Type B pancreatic cell (in vitro differentiated cells): Measurements from ENCODE around the gene MAG. TPM values are rescaled to one million over a fixed set of nuclear protein-coding genes. Genes with fewer than 3 reads are reported as not detected.

Experiments
- DNase-seq: peaks from one replicate; pipeline ENCODE4 v3.0.0; 2021; ENCODE audit warnings: mixed read lengths; ENCODE audit not compliant: unreplicated experiment; ENCODE audit errors: extremely low spot score
- H3K27ac Mint-ChIP-seq: 2 replicates; pipeline ENCODE4 v1.8.0; 2021; ENCODE audit warnings: mild to moderate bottlenecking, mixed read lengths
- H3K27me3 Mint-ChIP-seq: 2 replicates; pipeline ENCODE4 v1.8.0; 2021; ENCODE audit warnings: mixed read lengths
- H3K36me3 Mint-ChIP-seq: 2 replicates; pipeline ENCODE4 v1.8.0; 2021; ENCODE audit warnings: mixed read lengths
- H3K4me1 Mint-ChIP-seq: one replicate; pipeline ENCODE4 v1.8.0; 2021; ENCODE audit warnings: mixed read lengths; ENCODE audit not compliant: unreplicated experiment
- H3K4me3 Mint-ChIP-seq: 2 replicates; pipeline ENCODE4 v1.8.0; 2021; ENCODE audit warnings: mild to moderate bottlenecking, mixed read lengths
- H3K9me3 Mint-ChIP-seq: 2 replicates; pipeline ENCODE4 v1.8.0; 2021; ENCODE audit warnings: mixed read lengths
- total RNA-seq: library from RNA; stranded (reverse); gene quantifications from 2 replicates; pipeline ENCODE4 v1.2.1, GENCODE V29; 2021; ENCODE audit warnings: low replicate concordance
- TF ChIP-seq, protein P1 (sequence below): fragments of 200-600 bp; sonication (generic); conservative IDR thresholded peaks from 2 replicates; pipeline ENCODE4 v1.5.0; 2021; ENCODE audit warnings: antibody characterized with exemption, mild to moderate bottlenecking

The MAG gene
- total RNA-seq, 1 donor from 2014 or later = not detected

DNA sequence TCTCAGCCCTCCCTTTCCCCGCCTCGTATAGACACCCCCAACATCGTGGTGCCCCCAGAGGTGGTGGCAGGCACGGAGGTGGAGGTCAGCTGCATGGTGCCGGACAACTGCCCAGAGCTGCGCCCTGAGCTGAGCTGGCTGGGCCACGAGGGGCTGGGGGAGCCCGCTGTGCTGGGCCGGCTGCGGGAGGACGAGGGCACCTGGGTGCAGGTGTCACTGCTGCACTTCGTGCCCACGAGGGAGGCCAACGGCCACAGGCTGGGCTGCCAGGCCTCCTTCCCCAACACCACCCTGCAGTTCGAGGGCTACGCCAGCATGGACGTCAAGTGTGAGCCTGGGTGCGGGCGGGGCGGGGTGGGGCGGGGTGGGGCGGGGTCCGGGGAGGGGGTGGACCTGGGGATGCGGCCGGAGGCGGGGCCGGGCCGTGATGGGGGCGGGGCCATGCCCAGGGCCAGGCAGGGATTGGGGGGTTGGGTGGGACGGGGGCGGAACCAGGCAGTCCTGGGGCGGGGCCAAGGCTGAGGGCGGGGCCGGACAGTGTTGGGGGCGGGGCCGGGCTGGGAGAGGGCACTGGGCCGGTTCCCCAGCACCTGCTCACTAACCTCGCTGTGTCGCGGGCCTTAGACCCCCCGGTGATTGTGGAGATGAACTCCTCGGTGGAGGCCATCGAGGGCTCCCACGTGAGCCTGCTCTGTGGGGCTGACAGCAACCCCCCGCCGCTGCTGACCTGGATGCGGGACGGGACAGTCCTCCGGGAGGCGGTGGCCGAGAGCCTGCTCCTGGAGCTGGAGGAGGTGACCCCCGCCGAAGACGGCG lies 7.8 kb downstream of the MAG start:
- no peaks in the 10 kb centered on the region for H3K9me3 Mint-ChIP-seq
- H3K4me1 Mint-ChIP-seq = peaks cover 5% of the 10 kb centered on the region
- no peak overlapping the region for H3K4me3 Mint-ChIP-seq
- TF ChIP-seq, protein P1, sequence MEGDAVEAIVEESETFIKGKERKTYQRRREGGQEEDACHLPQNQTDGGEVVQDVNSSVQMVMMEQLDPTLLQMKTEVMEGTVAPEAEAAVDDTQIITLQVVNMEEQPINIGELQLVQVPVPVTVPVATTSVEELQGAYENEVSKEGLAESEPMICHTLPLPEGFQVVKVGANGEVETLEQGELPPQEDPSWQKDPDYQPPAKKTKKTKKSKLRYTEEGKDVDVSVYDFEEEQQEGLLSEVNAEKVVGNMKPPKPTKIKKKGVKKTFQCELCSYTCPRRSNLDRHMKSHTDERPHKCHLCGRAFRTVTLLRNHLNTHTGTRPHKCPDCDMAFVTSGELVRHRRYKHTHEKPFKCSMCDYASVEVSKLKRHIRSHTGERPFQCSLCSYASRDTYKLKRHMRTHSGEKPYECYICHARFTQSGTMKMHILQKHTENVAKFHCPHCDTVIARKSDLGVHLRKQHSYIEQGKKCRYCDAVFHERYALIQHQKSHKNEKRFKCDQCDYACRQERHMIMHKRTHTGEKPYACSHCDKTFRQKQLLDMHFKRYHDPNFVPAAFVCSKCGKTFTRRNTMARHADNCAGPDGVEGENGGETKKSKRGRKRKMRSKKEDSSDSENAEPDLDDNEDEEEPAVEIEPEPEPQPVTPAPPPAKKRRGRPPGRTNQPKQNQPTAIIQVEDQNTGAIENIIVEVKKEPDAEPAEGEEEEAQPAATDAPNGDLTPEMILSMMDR = no peak
- no peak for DNase-seq
- no peaks in the 10 kb centered on the region for H3K36me3 Mint-ChIP-seq
- H3K27ac Mint-ChIP-seq = no peak overlapping the region
- H3K27me3 Mint-ChIP-seq = no peaks in the 10 kb centered on the region

DNA sequence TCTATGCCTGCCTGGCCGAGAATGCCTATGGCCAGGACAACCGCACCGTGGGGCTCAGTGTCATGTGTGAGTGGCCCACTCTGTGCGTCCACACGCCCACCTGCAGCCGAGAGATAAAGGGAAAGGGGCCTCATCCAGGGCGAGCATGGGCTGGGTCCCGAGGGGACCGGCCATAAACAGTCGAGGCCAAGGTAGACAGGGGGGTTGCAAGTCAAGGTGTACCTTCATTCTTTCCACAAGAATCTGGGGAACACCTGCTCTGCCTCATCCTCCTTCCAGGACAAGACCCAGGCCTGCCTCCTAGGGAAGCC lies 8.3 kb downstream of the MAG start:
- TF ChIP-seq, protein P1 = no peak
- Mint-ChIP-seq H3K4me1 (peaks cover 5% of the 10 kb centered on the region), H3K27ac (no peak overlapping the region), H3K36me3 (no peaks in the 10 kb centered on the region), H3K9me3 (no peaks in the 10 kb centered on the region), H3K27me3 (no peaks in the 10 kb centered on the region), H3K4me3 (no peak overlapping the region)
- no peak for DNase-seq

DNA sequence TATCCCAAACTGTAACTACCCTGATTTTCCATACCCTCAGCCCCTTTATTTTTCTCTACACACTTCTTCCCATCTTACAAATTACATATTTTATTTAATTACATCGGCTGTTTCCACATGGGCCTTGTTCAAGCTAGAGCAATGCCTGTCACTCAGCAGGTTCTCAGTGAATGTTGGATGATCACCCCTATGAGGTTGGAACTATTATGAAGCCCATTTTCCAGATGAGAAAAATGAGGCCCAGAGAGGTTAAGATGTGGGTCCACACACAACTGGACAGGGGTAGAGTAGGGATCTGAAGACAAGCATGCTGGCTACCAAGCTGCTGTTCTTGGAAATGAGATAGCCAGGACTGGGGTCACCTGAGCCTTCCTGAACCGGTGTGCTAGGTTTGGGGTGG lies 10.0 kb downstream of the MAG start:
- no peak overlapping the region for H3K27ac Mint-ChIP-seq
- TF ChIP-seq, protein P1 = no peak
- H3K27me3 Mint-ChIP-seq = no peaks in the 10 kb centered on the region
- H3K9me3 Mint-ChIP-seq = no peaks in the 10 kb centered on the region
- H3K4me3 Mint-ChIP-seq = no peak overlapping the region
- peaks cover 5% of the 10 kb centered on the region for H3K4me1 Mint-ChIP-seq
- H3K36me3 Mint-ChIP-seq = no peaks in the 10 kb centered on the region
- DNase-seq = no peak

DNA sequence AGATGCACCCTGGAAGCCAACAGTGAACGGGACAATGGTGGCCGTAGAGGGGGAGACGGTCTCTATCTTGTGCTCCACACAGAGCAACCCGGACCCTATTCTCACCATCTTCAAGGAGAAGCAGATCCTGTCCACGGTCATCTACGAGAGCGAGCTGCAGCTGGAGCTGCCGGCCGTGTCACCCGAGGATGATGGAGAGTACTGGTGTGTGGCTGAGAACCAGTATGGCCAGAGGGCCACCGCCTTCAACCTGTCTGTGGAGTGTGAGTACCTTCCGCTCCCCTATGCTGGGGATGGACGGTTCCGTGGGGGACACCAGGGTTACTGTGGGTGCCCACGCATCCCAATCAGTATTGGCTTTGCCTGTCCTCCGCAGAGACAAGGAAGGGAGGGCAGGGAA lies 10.5 kb downstream of the MAG start:
- no peaks in the 10 kb centered on the region for H3K27me3 Mint-ChIP-seq
- no peak overlapping the region for H3K27ac Mint-ChIP-seq
- TF ChIP-seq, protein P1 = no peak
- no peak for DNase-seq
- no peaks in the 10 kb centered on the region for H3K36me3 Mint-ChIP-seq
- H3K9me3 Mint-ChIP-seq = no peaks in the 10 kb centered on the region
- peaks cover 5% of the 10 kb centered on the region for H3K4me1 Mint-ChIP-seq
- H3K4me3 Mint-ChIP-seq = no peak overlapping the region

DNA sequence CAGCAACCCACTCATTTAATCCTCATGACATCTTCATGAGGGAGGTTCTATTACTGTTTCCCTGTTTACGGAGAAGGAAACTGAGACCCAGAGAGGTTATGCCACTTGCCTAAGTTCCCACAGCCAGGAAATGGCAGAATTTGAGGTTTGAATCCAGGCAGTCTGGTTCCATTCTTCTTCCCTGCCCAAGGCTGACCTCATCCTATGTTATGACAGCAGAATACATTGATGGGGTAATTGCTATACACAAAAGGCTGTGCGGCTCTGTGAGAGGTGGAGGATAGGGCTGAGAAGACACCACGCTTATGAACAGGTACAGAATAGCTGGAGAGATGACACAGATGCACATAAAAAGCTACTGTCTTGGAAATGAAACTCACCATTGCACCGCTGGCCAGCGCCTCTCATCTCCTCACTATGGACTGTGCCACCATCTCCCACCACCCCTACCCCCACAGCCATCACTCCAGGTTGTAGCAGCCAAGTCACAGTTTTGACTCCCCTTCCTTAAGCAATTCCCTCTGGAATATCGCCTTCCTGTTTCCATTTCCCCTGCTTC lies 11.5 kb downstream of the MAG start:
- Mint-ChIP-seq H3K27me3 (no peaks in the 10 kb centered on the region), H3K9me3 (no peaks in the 10 kb centered on the region), H3K4me1 (peaks cover 13% of the 10 kb centered on the region), H3K36me3 (no peaks in the 10 kb centered on the region), H3K27ac (no peak overlapping the region), H3K4me3 (no peak overlapping the region)
- no peak for DNase-seq
- TF ChIP-seq, protein P1 = no peak
